Measurements from ENCODE around the gene CFAP46.

DNA sequence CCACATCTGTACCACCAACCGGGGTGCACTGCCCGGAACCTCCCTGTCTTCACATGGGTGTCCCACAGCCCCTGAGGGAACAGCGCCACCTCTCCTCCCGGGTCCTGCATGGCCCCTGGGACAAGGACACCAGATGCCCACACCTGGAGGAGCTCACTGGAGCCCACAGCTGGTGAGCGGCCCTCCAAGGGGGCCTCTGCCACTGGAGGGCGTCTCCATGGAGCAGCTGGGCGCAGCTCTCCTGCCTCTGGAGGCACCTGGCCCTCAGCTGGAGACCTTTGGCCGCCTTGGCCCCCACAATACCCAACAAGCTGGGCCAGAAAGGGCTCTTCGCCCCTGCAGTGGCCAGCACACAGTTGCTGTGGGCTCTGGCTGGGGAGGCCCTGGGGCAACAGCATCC, 149.2 kb downstream of the CFAP46 start:
- TF ChIP-seq, protein P1, sequence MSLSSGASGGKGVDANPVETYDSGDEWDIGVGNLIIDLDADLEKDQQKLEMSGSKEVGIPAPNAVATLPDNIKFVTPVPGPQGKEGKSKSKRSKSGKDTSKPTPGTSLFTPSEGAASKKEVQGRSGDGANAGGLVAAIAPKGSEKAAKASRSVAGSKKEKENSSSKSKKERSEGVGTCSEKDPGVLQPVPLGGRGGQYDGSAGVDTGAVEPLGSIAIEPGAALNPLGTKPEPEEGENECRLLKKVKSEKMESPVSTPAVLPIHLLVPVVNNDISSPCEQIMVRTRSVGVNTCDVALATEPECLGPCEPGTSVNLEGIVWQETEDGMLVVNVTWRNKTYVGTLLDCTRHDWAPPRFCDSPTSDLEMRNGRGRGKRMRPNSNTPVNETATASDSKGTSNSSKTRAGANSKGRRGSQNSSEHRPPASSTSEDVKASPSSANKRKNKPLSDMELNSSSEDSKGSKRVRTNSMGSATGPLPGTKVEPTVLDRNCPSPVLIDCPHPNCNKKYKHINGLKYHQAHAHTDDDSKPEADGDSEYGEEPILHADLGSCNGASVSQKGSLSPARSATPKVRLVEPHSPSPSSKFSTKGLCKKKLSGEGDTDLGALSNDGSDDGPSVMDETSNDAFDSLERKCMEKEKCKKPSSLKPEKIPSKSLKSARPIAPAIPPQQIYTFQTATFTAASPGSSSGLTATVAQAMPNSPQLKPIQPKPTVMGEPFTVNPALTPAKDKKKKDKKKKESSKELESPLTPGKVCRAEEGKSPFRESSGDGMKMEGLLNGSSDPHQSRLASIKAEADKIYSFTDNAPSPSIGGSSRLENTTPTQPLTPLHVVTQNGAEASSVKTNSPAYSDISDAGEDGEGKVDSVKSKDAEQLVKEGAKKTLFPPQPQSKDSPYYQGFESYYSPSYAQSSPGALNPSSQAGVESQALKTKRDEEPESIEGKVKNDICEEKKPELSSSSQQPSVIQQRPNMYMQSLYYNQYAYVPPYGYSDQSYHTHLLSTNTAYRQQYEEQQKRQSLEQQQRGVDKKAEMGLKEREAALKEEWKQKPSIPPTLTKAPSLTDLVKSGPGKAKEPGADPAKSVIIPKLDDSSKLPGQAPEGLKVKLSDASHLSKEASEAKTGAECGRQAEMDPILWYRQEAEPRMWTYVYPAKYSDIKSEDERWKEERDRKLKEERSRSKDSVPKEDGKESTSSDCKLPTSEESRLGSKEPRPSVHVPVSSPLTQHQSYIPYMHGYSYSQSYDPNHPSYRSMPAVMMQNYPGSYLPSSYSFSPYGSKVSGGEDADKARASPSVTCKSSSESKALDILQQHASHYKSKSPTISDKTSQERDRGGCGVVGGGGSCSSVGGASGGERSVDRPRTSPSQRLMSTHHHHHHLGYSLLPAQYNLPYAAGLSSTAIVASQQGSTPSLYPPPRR (CRISPR knock-in tag; IDR thresholded peaks at IDR 0.05; ENCODE audit: borderline replicate concordance), result no peak
- no peak for TF ChIP-seq MYNN (IDR thresholded peaks at IDR 0.05)
- TF ChIP-seq MYNN (CRISPR knock-in tag; IDR thresholded peaks at IDR 0.05), result no peak
- TF ChIP-seq EZH2 (IDR thresholded peaks at IDR 0.05; ENCODE audit: borderline replicate concordance, low read depth, low read length), result no peak
- no peak for TF ChIP-seq CEBPB (tag; IDR thresholded peaks at IDR 0.05)
